Sigmoid colon (tissue), 7 donors: ENCODE measurements around the gene KRT80. TPM values are rescaled to one million over a fixed set of nuclear protein-coding genes. Genes with fewer than 3 reads are reported as not detected.
A peak's percentile ranks its signal among the peaks of the same experiment; 100 is the strongest.

Experiments used
- DNase-seq: peaks from one replicate; pipeline ENCODE4 v3.0.0-alpha.2; 2019
- H3K27ac ChIP-seq, 4 donors: fragments of 200-600 bp; sonication (generic); one replicate each; pipeline ENCODE4 v1.5.1; 2016 to 2019; ENCODE audit warnings: mild to moderate bottlenecking in 1 of 4
- H3K27me3 ChIP-seq, 3 donors: fragments of 200-600 bp; sonication (generic); one replicate each; pipeline ENCODE4 v1.5.1; 2019; ENCODE audit warnings: mild to moderate bottlenecking in 1 of 3
- H3K36me3 ChIP-seq, 4 donors: fragments of 200-600 bp; sonication (generic); one replicate each; pipeline ENCODE4 v1.5.1; 2016 to 2019
- H3K4me1 ChIP-seq, 4 donors: fragments of 200-600 bp; sonication (generic); one replicate each; pipeline ENCODE4 v1.5.1; 2017 to 2019
- H3K4me3 ChIP-seq, 4 donors: fragments of 200-600 bp; sonication (generic); one replicate each; pipeline ENCODE4 v1.5.1; 2017 to 2019; ENCODE audit warnings: mild to moderate bottlenecking in 2 of 4, moderate library complexity in 1 of 4
- H3K9me3 ChIP-seq, 4 donors: fragments of 200-600 bp in 3 of 4; sonication (generic) in 3 of 4; one replicate each; pipeline versions ENCODE4 v1.5.1 to v1.6.1; 2013 to 2019
- EP300 ChIP-seq, 4 donors: sonication (generic); formaldehyde crosslinking; IDR thresholded peaks; one replicate each; pipeline ENCODE4 v1.6.1; 2017; ENCODE audit warnings: antibody characterized with exemption in 4 of 4
- POLR2A ChIP-seq, 2 donors: fragments of 450-650 bp; IDR thresholded peaks; one replicate each; pipeline ENCODE4 v1.6.1; 2016; ENCODE audit warnings: antibody characterized with exemption in 2 of 2, mild to moderate bottlenecking in 2 of 2, moderate library complexity in 2 of 2
- POLR2AphosphoS5 ChIP-seq, 4 donors: sonication (generic); formaldehyde crosslinking; IDR thresholded peaks; one replicate each; pipeline ENCODE4 v1.6.1; 2017; ENCODE audit warnings: antibody characterized with exemption in 4 of 4
- WGBS, 2 donors: extraction: QIAGEN DNeasy Blood & Tissue Kit; methylation state at CpG; one replicate each; pipeline ENCODE4 v1.1.7; 2013; 5-methylcytosine and 5-hydroxymethylcytosine counted together
- intact Hi-C: fragments of 100-400 bp; cut with DNase I; formaldehyde crosslinking; loops from one replicate; pipeline ENCODE4 v1.15.1; 2023
- polyA plus RNA-seq, 3 donors: library from polyadenylated mRNA; stranded (reverse); fragments of 200-250 nt; gene quantifications; one replicate each; pipeline ENCODE4 v1.2.3, GENCODE V29; 2013
- total RNA-seq, 4 donors: library from RNA; depleted of rRNA; stranded (reverse); fragments of >200 nt; gene quantifications; one replicate each; pipeline ENCODE4 v1.1.0, GENCODE V29; 2016
- TF ChIP-seq, protein P1 (sequence below), 4 experiments: fragments of 450-650 bp in 3 of 4; fragments of 200-600 bp in 1 of 4; IDR thresholded peaks; one replicate each; pipeline ENCODE4 v1.5.1; 2016 to 2019; ENCODE audit warnings: antibody characterized with exemption in 4 of 4, mild to moderate bottlenecking in 3 of 4, moderate library complexity in 2 of 4
- donor health status: healthy with polysubstance abuse.
- donor health status: Bipolar disorder and iron deficiency.
- donor health status: healthy.

The KRT80 gene
- total and polyA plus RNA-seq, 7 donors = under 0.01 to 0.34 TPM; not detected in 5

DNA sequence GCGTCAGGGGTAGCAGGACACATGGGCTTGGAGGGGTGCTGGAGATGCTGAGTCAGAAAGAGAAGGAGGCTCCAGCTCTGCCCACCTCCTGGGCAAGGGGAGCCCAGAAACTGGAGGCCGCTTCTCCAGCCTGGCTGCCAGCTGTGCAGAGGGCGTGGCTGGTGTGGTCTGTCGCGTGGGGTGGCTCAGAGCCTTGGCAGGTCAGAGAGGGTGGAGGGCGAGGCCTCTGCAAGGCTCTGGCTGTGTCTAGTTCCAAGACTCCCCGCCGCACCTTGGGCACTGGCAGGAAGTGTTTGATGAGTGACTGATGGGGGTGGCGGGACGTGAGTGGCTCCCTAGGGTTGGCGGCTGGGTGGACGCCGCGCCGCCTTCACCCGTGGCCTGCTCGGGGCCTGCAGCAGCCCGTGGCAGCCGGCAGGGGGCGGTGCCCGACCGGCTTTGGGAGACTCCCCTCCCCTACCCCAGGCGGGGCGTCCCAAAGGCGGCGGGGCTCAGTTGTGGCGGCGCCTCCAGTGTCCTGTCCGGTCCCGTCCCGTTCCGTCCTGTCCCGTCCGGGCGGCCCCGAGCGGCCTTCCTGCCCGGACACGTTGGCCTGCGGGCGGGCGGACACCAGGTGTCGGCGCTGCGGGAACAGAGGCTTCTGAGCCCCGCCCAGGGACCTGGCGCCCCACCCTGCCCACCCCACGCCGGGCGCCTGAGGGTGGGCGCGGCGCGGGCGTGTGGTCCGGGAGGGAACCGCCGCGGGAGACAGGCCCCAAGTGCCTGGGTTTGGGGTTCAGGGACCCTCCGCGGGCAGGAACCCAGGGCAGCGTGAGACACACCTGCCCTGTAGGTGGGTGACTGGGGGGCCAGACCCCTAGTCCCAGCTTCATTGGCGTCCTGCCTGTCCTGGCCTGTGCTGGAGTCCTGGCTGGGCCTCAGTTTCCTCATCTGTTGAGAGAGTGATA is 39.7 kb downstream of the KRT80 start:
- no peak for TF ChIP-seq EP300 (IDR thresholded peaks at IDR 0.05)
- TF ChIP-seq, protein P1, sequence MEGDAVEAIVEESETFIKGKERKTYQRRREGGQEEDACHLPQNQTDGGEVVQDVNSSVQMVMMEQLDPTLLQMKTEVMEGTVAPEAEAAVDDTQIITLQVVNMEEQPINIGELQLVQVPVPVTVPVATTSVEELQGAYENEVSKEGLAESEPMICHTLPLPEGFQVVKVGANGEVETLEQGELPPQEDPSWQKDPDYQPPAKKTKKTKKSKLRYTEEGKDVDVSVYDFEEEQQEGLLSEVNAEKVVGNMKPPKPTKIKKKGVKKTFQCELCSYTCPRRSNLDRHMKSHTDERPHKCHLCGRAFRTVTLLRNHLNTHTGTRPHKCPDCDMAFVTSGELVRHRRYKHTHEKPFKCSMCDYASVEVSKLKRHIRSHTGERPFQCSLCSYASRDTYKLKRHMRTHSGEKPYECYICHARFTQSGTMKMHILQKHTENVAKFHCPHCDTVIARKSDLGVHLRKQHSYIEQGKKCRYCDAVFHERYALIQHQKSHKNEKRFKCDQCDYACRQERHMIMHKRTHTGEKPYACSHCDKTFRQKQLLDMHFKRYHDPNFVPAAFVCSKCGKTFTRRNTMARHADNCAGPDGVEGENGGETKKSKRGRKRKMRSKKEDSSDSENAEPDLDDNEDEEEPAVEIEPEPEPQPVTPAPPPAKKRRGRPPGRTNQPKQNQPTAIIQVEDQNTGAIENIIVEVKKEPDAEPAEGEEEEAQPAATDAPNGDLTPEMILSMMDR (IDR thresholded peaks at IDR 0.05) = peak; percentile 62 to 96 (median 82)
- Histone ChIP-seq H3K36me3 (no peaks in the 10 kb centered on the region), H3K4me3 (peak overlapping the region in 3 of 4 donors; percentile 42 to 48 (median 44)), H3K27me3 (no peaks in the 10 kb centered on the region), H3K9me3 (no peaks in the 10 kb centered on the region), H3K4me1 (peaks cover 0 to 38% (median 30%) of the 10 kb centered on the region in 4 donors), H3K27ac (peak overlapping the region in 3 of 4 donors; percentile 33 to 46 (median 44))
- intact Hi-C loops = loop anchor here (2.0 to 10.0 kb wide), 3 partner anchors 433 to 830 kb away; no protein-coding TSS in a partner anchor
- DNase-seq = peak; percentile 84
- WGBS, 2 donors = 3 to 11% methylated on average over 63 of the region's 63 CpGs

DNA sequence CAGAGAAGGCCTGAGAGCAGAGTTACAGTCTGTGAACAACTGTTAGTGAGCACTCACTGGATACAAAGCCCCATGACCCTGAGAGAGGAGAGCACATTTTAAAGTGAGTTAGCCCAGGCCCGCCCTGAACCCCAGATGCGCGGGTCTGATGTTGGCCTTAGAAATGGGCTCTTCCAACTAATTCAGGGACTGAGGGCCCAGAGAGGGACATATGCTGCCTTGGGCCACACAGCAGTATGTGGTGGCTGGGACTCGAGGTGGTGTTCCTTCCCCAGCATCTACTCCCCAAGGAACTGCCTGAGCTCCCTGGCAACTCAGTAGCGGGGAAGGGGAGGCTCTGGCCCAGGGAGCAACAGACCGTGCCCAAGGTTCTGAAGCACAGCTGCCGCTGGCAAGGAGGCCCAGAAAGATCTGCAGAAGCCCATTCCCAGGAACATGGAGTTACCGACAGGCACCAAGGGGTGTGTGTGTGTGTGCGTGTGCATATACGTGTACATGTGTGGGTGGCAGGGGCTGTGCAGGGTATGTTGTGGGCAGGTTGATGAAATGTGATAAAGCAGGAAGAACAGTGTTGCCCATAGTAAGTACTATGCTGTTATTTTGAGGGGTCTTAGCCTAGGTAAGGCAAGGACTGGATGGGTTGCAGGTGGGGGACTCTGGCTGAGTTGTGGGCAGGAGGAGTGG is 40.5 kb downstream of the KRT80 start:
- intact Hi-C loops = loop anchor here (5.0 to 10.0 kb wide), 2 partner anchors 434 to 831 kb away; no protein-coding TSS in a partner anchor
- no peak for DNase-seq
- Histone ChIP-seq H3K36me3 (no peaks in the 10 kb centered on the region), H3K4me1 (peaks cover 0 to 46% (median 37%) of the 10 kb centered on the region in 4 donors), H3K27ac (peak overlapping the region in 2 of 4 donors; percentile 2 to 33), H3K27me3 (no peaks in the 10 kb centered on the region), H3K4me3 (no peak overlapping the region), H3K9me3 (no peaks in the 10 kb centered on the region)
- 90% methylated on average over 10 of the region's 10 CpGs for WGBS, 2 donors
- TF ChIP-seq, protein P1 (IDR thresholded peaks at IDR 0.05) = no peak
- TF ChIP-seq POLR2A (IDR thresholded peaks at IDR 0.05) (no peak), POLR2AphosphoS5 (IDR thresholded peaks at IDR 0.05) (no peak), EP300 (IDR thresholded peaks at IDR 0.05) (no peak)

DNA sequence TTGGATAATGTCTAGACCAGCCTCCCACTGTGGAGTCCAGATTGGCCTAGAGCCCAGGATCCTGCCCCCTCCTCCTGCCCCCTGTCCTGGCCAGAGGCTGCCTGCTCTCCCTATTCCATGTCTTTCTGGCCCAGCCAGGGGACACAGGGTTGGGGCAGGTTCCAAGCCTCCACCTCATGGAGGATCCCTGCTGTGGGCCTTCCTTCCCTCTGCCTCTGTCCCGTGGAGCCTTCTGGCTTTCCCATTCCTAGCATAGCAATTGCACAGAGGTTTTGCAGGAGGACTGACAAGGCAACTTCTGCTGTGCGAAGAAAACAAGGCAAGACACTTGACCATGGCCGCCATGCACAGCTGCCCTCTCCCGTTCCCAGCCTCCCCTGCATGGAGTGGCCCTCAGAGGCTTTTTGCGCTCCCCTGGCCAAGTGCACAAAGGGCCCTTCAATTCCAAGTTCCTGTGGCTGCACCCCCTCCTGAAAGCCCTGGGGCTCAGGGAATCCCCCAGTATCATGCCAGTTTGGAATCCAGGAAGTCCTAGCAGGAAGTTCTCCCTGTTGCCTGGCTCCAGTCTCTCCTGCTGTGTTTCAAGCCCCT is 42.1 kb downstream of the KRT80 start:
- TF ChIP-seq, protein P1 (IDR thresholded peaks at IDR 0.05) = no peak
- no peak for TF ChIP-seq POLR2AphosphoS5 (IDR thresholded peaks at IDR 0.05)
- TF ChIP-seq EP300 (IDR thresholded peaks at IDR 0.05) = no peak
- no peak for TF ChIP-seq POLR2A (IDR thresholded peaks at IDR 0.05)
- no peaks in the 10 kb centered on the region for H3K9me3 ChIP-seq
- intact Hi-C loops = loop anchor here (5.0 to 10.0 kb wide), 2 partner anchors 435 to 833 kb away; no protein-coding TSS in a partner anchor
- no peaks in the 10 kb centered on the region for H3K27me3 ChIP-seq
- peaks cover 0 to 46% (median 38%) of the 10 kb centered on the region in 4 donors for H3K4me1 ChIP-seq
- peak; percentile 48 for DNase-seq
- 82 to 89% methylated on average over 5 of the region's 5 CpGs for WGBS, 2 donors
- no peaks in the 10 kb centered on the region for H3K36me3 ChIP-seq
- H3K4me3 ChIP-seq = no peak overlapping the region
- H3K27ac ChIP-seq = peak overlapping the region; percentile 63 to 87 (median 80)

DNA sequence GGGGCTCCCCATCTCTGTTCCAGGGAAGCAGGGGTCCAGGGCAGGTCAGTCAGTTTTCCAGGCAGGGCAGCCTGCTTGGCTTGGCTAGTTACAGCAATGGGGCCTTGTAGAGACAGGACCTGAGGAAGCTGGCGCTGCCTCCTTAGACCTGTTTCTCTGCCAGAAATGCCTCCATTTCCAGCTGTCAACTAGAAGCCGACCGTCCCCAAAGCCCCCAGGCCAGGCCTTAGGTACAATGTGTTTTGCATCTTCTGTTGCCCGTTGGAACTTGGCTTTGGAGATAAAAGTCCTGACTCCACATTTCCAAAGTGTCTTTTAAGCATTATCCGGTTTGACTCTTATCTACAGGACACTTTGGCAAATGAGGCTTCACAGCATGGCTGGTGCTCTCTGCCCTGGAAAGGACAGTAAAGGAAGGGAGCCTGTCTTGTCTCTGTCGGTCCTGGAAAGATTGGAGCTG is 42.6 kb downstream of the KRT80 start:
- intact Hi-C loops = no loop called here
- peak; percentile 61 for DNase-seq
- no peaks in the 10 kb centered on the region for H3K27me3 ChIP-seq
- H3K9me3 ChIP-seq = no peaks in the 10 kb centered on the region
- 41 to 74% methylated on average over 6 of the region's 6 CpGs for WGBS, 2 donors
- no peaks in the 10 kb centered on the region for H3K36me3 ChIP-seq
- H3K4me1 ChIP-seq = peaks cover 0 to 46% (median 38%) of the 10 kb centered on the region in 4 donors
- TF ChIP-seq EP300 (IDR thresholded peaks at IDR 0.05) (no peak), POLR2AphosphoS5 (IDR thresholded peaks at IDR 0.05) (no peak), POLR2A (IDR thresholded peaks at IDR 0.05) (no peak)
- TF ChIP-seq, protein P1 (IDR thresholded peaks at IDR 0.05) = no peak
- peak overlapping the region; percentile 63 to 87 (median 80) for H3K27ac ChIP-seq
- no peak overlapping the region for H3K4me3 ChIP-seq
